GM13976 (cell line): ENCODE measurements around the gene GALNT12.
A peak's percentile ranks its signal among the peaks of the same experiment; 100 is the strongest.

Source experiments
- DNase-seq: peaks from one replicate; pipeline ENCODE4 v3.0.0; 2012; ENCODE audit warnings: low spot score
- CTCF ChIP-seq: IDR thresholded peaks from 2 replicates; pipeline ENCODE4 v1.5.1; 2012; ENCODE audit warnings: borderline replicate concordance, mild to moderate bottlenecking; ENCODE audit not compliant: insufficient read depth; ENCODE audit errors: extremely low read depth, missing control alignments, control extremely low read depth
- in situ Hi-C: fragments of 300-500 bp; cut with MboI; formaldehyde crosslinking; loops from one replicate; pipeline ENCODE4 v1.12.0; 2022; ENCODE audit warnings: low sequenced_read_pairs, mixed read lengths, inconsistent platforms; ENCODE audit not compliant: unreplicated experiment

Gene GALNT12, protein sequence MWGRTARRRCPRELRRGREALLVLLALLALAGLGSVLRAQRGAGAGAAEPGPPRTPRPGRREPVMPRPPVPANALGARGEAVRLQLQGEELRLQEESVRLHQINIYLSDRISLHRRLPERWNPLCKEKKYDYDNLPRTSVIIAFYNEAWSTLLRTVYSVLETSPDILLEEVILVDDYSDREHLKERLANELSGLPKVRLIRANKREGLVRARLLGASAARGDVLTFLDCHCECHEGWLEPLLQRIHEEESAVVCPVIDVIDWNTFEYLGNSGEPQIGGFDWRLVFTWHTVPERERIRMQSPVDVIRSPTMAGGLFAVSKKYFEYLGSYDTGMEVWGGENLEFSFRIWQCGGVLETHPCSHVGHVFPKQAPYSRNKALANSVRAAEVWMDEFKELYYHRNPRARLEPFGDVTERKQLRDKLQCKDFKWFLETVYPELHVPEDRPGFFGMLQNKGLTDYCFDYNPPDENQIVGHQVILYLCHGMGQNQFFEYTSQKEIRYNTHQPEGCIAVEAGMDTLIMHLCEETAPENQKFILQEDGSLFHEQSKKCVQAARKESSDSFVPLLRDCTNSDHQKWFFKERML

DNA sequence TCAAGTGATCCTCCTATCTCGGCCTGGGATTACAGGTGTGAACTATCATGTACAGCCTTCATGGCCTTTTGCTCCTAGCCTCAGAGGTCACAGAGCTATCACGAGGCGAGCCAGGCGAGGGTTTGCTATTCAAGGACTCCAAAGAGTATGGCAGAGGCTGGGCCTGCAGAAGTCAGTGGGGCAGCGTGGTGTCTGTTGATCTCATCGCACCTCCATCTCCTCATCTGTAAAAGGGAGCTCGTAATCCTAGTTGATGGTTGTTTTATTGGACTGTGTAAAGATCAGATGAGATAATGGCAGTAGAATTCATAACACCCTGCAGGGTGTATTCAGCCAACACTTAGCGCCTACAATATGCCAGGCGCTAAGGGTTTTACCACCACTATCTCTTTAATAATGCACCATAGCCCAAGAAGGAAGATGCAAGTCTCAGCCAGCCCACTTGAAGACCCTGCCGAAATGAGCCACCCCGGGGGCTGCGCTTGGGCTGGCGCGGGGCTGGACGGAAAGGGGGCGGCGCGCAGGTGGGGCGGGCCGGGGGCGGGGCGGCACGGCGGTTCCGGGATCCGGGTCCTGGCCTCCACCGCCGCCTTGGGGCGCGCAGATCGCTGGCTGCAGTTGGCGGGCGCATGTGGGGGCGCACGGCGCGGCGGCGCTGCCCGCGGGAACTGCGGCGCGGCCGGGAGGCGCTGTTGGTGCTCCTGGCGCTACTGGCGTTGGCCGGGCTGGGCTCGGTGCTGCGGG, at the start of gene GALNT12:
TSS of gene GALNT12 (plus strand) at position 601 of the 744 bp plus-strand sequence. CDS start at position 630, 29 bp downstream.
- in situ Hi-C loops: no loop called here
- peak; percentile 86 for DNase-seq
- no peak for TF ChIP-seq CTCF

DNA sequence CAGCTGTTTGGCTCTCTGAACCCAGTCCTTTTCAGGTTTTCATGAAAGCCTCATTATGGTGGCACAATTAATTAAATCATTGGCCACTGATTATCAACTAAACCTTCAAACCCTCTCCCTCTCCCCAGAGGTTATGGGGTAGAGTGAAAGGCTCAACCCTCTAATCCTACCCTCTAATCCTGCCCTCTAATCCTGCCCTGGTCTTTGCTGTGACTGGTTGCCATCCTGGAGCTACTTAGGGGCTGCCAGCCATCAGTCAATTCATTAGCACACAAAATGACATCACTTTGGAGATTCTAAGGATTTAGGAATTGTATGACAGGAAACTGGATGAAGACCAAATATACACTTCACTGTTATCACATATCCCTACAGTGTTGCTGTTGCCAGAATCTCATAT, 47.2 kb upstream of the GALNT12 start:
- no peak for DNase-seq
- in situ Hi-C loops: loop anchor here (25.0 kb wide), 1 partner anchor 223 kb away; no protein-coding TSS in a partner anchor
- TF ChIP-seq CTCF: no peak

DNA sequence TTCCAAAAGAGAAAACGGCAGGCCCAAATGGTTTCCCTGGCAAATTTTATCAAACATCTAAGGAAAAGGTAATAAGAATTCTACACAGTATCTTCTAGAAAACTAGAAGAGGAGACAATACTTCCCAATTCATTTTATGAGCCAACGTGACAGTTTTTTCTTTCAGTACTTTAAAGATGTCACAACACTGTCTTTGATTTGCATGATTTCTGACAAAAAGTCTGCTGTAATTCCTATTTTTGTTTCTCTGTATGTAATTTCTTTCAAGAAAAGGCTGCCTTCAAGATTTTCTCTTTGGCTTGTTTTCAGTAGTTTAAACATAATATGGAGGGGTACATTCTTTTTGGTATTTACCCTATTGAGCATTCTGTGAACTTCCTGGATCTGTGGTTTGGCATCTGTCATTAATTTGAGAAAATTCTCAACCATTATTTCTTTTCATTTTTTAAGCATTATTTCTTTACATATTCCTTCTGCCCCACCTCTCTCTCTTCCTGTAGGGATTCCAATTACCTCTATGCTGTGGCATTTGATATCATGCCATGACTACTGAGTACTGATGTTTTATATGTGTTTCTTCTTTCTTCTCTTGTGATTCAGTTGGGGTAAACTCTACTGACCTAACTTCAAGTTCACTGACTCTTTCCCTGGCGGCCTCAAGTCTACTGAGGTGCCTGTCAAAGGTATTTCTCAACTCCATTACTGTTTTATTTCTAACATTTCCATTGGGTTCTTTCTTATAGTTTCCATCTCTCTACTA, 43.3 kb upstream of the GALNT12 start:
- in situ Hi-C loops: loop anchor here (25.0 kb wide), 1 partner anchor 227 kb away; no protein-coding TSS in a partner anchor
- TF ChIP-seq CTCF: no peak
- no peak for DNase-seq

GRCh38 chr9:98765256-98765655, 42.2 kb upstream of the GALNT12 start:
- no peak for TF ChIP-seq CTCF
- DNase-seq: no peak
- in situ Hi-C loops: loop anchor here (25.0 kb wide), 1 partner anchor 228 kb away; no protein-coding TSS in a partner anchor

- no peak for TF ChIP-seq CTCF
- in situ Hi-C loops: loop anchor here (25.0 kb wide), 1 partner anchor 229 kb away; no protein-coding TSS in a partner anchor
These were observed 40.9 kb upstream of the GALNT12 start for GRCh38 chr9:98766586-98766985.

More at GRCh38 chr9:98766586-98766985, 40.9 kb upstream of the GALNT12 start:
- DNase-seq: no peak
